Spleen (tissue), 11 donors: Measurements from ENCODE around the gene NADK. TPM values are rescaled to one million over a fixed set of nuclear protein-coding genes. Genes with fewer than 3 reads are reported as not detected.

Source experiments
- DNase-seq: peaks from one replicate; pipeline ENCODE4 v3.0.0-alpha.2; 2020
- H3K27ac ChIP-seq, 8 donors: fragments of 200-600 bp; sonication (generic) in 7 of 8; 1 replicate in 4 of 8; 2 replicates in 4 of 8; pipeline versions ENCODE4 v1.5.0 to v1.8.0; 2016 to 2021; ENCODE audit warnings: inconsistent platforms in 4 of 8, mild to moderate bottlenecking in 4 of 8, moderate library complexity in 1 of 8
- H3K27me3 ChIP-seq, 7 donors: fragments of 200-600 bp; sonication (generic) in 6 of 7; replicated peaks in 1 of 7; 1 replicate in 4 of 7; 2 replicates in 3 of 7; pipeline versions ENCODE4 v1.5.0 to v1.8.0; 2016 to 2021; ENCODE audit warnings: inconsistent platforms in 3 of 7, mild to moderate bottlenecking in 1 of 7
- H3K36me3 ChIP-seq, 6 donors: fragments of 200-600 bp; sonication (generic) in 5 of 6; 1 replicate in 4 of 6; 2 replicates in 2 of 6; pipeline versions ENCODE4 v1.5.0 to v1.8.0; 2016 to 2021; ENCODE audit warnings: inconsistent platforms in 2 of 6
- H3K4me1 ChIP-seq, 6 donors: fragments of 200-600 bp; sonication (generic) in 5 of 6; 1 replicate in 3 of 6; 2 replicates in 3 of 6; pipeline versions ENCODE4 v1.5.0 to v1.8.0; 2016 to 2021; ENCODE audit warnings: inconsistent platforms in 3 of 6
- H3K4me3 ChIP-seq, 8 donors: fragments of 200-600 bp; sonication (generic) in 7 of 8; 1 replicate in 4 of 8; 2 replicates in 4 of 8; pipeline versions ENCODE4 v1.5.0 to v1.8.0; 2016 to 2021; ENCODE audit warnings: inconsistent platforms in 4 of 8, mild to moderate bottlenecking in 4 of 8, moderate library complexity in 2 of 8
- H3K9me3 ChIP-seq, 8 donors: fragments of 200-600 bp; sonication (generic) in 7 of 8; 1 replicate in 4 of 8; 2 replicates in 4 of 8; pipeline versions ENCODE4 v1.5.0 to v1.8.0; 2016 to 2021; ENCODE audit warnings: inconsistent platforms in 4 of 8
- POLR2A ChIP-seq, 3 donors: fragments of 450-650 bp; IDR thresholded peaks; one replicate each; pipeline ENCODE4 v1.5.1; 2017; ENCODE audit warnings: antibody characterized with exemption in 3 of 3, mild to moderate bottlenecking in 1 of 3
- POLR2AphosphoS5 ChIP-seq, 3 donors: sonication (generic); formaldehyde crosslinking; IDR thresholded peaks; one replicate each; pipeline ENCODE4 v1.5.1; 2017; ENCODE audit warnings: antibody characterized with exemption in 3 of 3
- WGBS, 5 donors: extraction: QIAGEN DNeasy Blood & Tissue Kit in 3 of 5; methylation state at CpG; one replicate each; pipeline versions ENCODE4 v1.1.5 to v1.1.7; 2013 to 2018; 5-methylcytosine and 5-hydroxymethylcytosine counted together
- intact Hi-C: fragments of 100-400 bp; cut with DNase I; formaldehyde crosslinking; loops from one replicate; pipeline ENCODE4 v1.15.0; 2023; ENCODE audit warnings: low total_unique reads
- polyA plus RNA-seq, 3 donors: library from polyadenylated mRNA; stranded (reverse); fragments of 200-250 nt; gene quantifications; one replicate each; pipeline ENCODE4 v1.2.1, GENCODE V29; 2013
- total RNA-seq, 7 donors: library from RNA; depleted of rRNA in 3 of 7; stranded (reverse); fragments of >200 nt in 3 of 7; fragmentation: NEBNext Ultra II Directional in 4 of 7; extraction: Animal tissue kit (Norgen Biotek cat#: 25700) in 4 of 7; gene quantifications; one replicate each; pipeline versions ENCODE4 v1.1.0 to v1.2.1, GENCODE V29; 2016 to 2021
- TF ChIP-seq, protein P1 (sequence below), 11 experiments: fragments of 200-600 bp in 7 of 11; fragments of 450-650 bp in 4 of 11; sonication (generic) in 4 of 11; IDR thresholded peaks in 8 of 11; conservative IDR thresholded peaks in 3 of 11; 1 replicate in 7 of 11; 2 replicates in 4 of 11; pipeline versions ENCODE4 v1.4.0 to v1.8.0; 2016 to 2021; ENCODE audit warnings: antibody characterized with exemption in 11 of 11, inconsistent platforms in 4 of 11, mild to moderate bottlenecking in 1 of 11
- donor health status: healthy with polysubstance abuse.
- donor health status: DM: no; HTN: no; CAD: no; lungs with moderate emphysema.
- donor health status: DM: no; HTN: no; CAD: no.
- donor health status: Bipolar disorder and iron deficiency.
- donor health status: healthy.
- donor health status: DM: no; HTN: no; CAD: no.
- donor health status: DM: yes; HTN: yes; CAD: no.

NADK gene
- total and polyA plus RNA-seq, 10 donors = 62.6 to 271 (median 179) TPM

DNA sequence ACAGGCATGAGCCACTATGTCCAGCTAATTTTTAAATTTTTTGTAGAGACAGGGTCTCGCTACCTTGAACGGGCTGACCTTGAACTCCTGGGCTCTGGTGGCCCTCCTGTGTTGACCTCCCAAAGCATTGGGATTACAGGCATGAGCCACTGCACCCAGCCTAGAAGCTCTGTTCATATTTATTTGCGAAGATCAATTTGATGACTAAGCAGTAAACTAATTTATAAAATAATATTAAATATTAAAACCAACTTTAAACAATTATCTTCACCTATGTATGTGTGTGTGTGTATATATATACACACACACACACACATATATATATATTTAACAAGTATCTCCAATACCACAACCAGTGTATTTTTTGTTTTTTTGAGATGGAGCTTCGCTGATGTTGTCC, 4.4 kb downstream of the NADK start:
- no peak for DNase-seq
- intact Hi-C loops = no loop called here
- Histone ChIP-seq H3K4me1 (peaks cover 29 to 85% (median 48%) of the 10 kb centered on the region in 6 donors), H3K36me3 (peaks cover 0 to 55% (median 18%) of the 10 kb centered on the region in 6 donors), H3K9me3 (peaks cover 0 to 16% (median 11%) of the 10 kb centered on the region in 8 donors), H3K27me3 (no peaks in the 10 kb centered on the region), H3K27ac (peak overlapping the region in 1 of 8 donors; percentile 22), H3K4me3 (no peak overlapping the region)
- TF ChIP-seq POLR2AphosphoS5 (IDR thresholded peaks at IDR 0.05) (no peak), POLR2A (IDR thresholded peaks at IDR 0.05) (no peak)
- TF ChIP-seq, protein P1, sequence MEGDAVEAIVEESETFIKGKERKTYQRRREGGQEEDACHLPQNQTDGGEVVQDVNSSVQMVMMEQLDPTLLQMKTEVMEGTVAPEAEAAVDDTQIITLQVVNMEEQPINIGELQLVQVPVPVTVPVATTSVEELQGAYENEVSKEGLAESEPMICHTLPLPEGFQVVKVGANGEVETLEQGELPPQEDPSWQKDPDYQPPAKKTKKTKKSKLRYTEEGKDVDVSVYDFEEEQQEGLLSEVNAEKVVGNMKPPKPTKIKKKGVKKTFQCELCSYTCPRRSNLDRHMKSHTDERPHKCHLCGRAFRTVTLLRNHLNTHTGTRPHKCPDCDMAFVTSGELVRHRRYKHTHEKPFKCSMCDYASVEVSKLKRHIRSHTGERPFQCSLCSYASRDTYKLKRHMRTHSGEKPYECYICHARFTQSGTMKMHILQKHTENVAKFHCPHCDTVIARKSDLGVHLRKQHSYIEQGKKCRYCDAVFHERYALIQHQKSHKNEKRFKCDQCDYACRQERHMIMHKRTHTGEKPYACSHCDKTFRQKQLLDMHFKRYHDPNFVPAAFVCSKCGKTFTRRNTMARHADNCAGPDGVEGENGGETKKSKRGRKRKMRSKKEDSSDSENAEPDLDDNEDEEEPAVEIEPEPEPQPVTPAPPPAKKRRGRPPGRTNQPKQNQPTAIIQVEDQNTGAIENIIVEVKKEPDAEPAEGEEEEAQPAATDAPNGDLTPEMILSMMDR (IDR thresholded peaks at IDR 0.05 in 8 of 11, conservative IDR thresholded peaks at IDR 0.05 in 3 of 11) = no peak
- WGBS, 5 donors = 89 to 95% (median 94%) methylated on average over 4 of the region's 4 CpGs

DNA sequence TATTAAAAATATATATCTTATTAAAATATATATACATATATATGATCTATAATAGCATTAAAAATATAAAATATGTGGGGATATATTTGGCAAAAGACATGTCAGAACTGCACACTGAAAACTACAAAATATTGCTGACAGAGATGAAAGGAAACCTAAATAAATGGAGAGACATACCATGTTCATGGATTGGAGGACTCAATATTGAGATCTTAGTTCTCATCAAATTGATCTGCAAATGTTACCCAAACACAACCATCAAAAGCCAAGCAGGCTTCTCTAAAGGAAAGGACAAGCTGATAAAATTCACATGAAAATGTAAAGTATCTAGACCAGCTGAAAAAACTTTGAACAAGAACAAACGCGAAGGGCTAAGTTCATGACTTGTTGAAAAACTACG, 7.2 kb downstream of the NADK start:
- WGBS, 5 donors = 97 to 99% (median 98%) methylated on average over 3 of the region's 3 CpGs
- TF ChIP-seq, protein P1 (IDR thresholded peaks at IDR 0.05 in 8 of 11, conservative IDR thresholded peaks at IDR 0.05 in 3 of 11) = no peak
- TF ChIP-seq POLR2AphosphoS5 (IDR thresholded peaks at IDR 0.05) = no peak
- TF ChIP-seq POLR2A (IDR thresholded peaks at IDR 0.05) = no peak
- no peak for DNase-seq
- Histone ChIP-seq H3K4me3 (no peak overlapping the region), H3K9me3 (peaks cover 0 to 16% (median 11%) of the 10 kb centered on the region in 8 donors), H3K36me3 (peaks cover 0 to 82% (median 31%) of the 10 kb centered on the region in 6 donors), H3K27me3 (no peaks in the 10 kb centered on the region), H3K27ac (no peak overlapping the region), H3K4me1 (peaks cover 18 to 89% (median 40%) of the 10 kb centered on the region in 6 donors)
- intact Hi-C loops = no loop called here

DNA sequence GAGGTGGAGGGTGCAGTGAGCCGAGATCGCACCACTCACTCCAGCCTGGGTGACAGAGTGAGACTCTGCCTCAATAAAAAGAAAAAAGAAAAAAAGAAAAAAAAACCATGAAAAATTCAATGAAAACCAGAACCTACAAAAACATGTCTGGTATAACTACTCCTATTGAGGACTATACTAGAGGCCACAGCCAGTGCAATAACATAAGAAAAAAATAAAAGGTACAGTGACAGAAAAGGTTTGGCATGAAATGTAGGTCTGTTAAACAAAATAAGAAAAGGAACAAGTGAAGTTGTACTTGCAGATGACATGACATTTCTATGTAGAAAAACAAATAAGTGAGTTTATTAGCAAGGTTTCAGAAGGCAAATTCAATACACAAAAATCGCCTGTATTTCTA, 8.2 kb downstream of the NADK start:
- Histone ChIP-seq H3K36me3 (peaks cover 0 to 92% (median 33%) of the 10 kb centered on the region in 6 donors), H3K4me1 (peaks cover 8 to 89% (median 35%) of the 10 kb centered on the region in 6 donors), H3K9me3 (peaks cover 0 to 16% (median 11%) of the 10 kb centered on the region in 8 donors), H3K27ac (no peak overlapping the region), H3K4me3 (no peak overlapping the region), H3K27me3 (no peaks in the 10 kb centered on the region)
- 90 to 98% (median 96%) methylated on average over 3 of the region's 3 CpGs for WGBS, 5 donors
- no peak for DNase-seq
- intact Hi-C loops = no loop called here
- TF ChIP-seq POLR2AphosphoS5 (IDR thresholded peaks at IDR 0.05) (no peak), POLR2A (IDR thresholded peaks at IDR 0.05) (no peak)
- TF ChIP-seq, protein P1 (IDR thresholded peaks at IDR 0.05 in 8 of 11, conservative IDR thresholded peaks at IDR 0.05 in 3 of 11) = no peak

DNA sequence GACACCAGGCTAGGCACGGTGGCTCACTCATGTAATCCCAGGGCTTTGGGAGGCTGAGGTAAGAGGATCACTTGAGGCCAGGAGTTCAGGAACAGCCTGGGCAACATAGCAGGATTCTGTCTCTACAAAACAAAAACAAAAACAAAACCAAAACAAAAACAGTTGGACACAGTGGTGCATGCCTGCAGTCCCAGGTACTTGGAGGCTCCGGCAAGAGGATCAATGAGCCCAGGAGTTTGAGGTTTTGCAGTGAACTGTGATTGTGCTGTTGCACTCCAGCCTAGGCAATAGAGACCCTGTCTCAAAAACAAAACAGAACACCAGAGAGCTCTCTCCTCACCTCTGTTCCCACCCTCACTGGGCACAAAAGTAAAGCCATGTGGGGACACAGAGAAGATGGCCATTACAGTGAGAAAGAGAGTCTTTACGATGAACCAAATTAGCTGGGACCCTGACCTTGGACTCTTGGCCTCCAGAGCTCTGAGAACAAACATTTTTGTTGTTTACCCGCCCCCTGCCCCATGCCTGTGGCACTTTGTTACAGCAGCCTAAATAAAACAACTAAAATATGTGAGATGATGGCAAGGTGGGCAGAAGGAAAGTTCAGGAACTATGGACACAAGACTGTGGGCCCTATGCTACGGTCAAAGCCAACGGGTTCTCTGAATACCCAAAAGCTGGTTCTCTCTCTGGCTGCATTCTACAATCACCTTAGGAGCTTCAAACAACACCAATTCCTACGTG, 9.8 kb downstream of the NADK start:
- peak overlapping the region in 2 of 8 donors; percentile 11 to 13 for H3K27ac ChIP-seq
- WGBS, 5 donors = 90 to 95% (median 93%) methylated on average over 7 of the region's 7 CpGs
- no peak for TF ChIP-seq POLR2AphosphoS5 (IDR thresholded peaks at IDR 0.05)
- peaks cover 0 to 100% (median 50%) of the 10 kb centered on the region in 6 donors for H3K36me3 ChIP-seq
- no peak overlapping the region for H3K4me3 ChIP-seq
- intact Hi-C loops = no loop called here
- no peaks in the 10 kb centered on the region for H3K27me3 ChIP-seq
- peak; percentile 21 for DNase-seq
- peaks cover 0 to 16% (median 11%) of the 10 kb centered on the region in 8 donors for H3K9me3 ChIP-seq
- peaks cover 0 to 89% (median 34%) of the 10 kb centered on the region in 6 donors for H3K4me1 ChIP-seq
